ENCODE measurements around the gene SPOCK2.
"Not testable (repeated sequence)": the region's sequence is repeated elsewhere in the genome, so short reads cannot be mapped to it uniquely, and the experiment has no call there.

Gene SPOCK2

DNA sequence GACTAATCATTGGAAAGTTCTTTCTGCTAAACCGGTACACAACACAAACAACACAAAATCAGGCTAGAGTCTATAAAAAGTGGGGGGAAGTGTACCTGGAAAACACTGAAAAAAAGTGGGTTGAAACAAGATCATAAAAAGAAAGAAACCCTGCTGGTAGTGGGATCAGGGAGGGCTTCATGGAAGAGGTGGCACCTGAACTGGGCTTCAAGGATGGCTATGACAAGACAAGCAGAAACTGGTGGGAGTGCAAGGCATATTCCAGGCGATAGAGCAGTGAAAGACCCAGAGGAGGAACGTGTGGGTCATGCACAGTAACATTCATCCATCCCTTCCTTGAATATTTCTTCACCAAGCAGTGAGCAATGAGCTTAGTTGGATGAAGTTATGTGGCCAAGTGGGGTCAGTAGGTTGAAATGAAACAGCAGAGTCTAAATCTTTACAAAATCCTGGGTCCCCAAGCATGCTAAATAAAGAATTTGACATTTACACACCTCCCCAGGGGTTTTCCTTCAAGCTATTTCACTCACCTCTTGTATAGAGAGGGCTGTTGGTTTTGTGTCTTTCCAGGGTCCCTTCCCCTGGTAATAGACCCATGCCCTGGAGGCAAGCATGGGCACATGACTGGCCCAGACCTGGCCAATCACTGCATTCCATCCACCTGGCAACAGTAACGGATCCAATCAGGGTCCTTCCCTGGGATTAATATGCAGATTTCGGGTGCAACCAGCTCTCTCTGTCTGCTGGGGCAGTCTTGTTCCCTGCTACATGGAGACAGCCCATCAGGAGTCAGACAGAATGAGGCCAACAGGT lies 38.2 kb downstream of the SPOCK2 start:
- DNase-seq = no peak

DNA sequence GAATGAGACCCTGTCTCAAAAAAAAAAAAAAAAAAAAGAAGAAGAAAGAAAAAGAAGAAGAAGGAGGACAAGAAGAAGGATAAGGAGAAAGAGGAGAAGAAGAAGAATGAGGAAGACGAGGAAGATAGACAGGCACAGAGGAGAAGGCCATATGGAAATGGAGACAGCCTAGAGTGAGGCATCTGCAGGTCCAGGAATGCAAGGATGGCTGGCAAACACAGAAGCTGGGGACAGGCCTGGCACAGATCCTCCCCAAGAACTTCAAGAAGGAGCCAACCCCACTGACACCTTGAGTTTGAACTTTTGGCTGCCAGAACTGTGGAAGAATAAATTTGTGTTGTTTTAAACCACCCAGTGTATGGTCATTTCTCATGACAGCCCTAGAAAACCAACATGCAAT lies 38.9 kb downstream of the SPOCK2 start:
- DNase-seq = no peak

DNA sequence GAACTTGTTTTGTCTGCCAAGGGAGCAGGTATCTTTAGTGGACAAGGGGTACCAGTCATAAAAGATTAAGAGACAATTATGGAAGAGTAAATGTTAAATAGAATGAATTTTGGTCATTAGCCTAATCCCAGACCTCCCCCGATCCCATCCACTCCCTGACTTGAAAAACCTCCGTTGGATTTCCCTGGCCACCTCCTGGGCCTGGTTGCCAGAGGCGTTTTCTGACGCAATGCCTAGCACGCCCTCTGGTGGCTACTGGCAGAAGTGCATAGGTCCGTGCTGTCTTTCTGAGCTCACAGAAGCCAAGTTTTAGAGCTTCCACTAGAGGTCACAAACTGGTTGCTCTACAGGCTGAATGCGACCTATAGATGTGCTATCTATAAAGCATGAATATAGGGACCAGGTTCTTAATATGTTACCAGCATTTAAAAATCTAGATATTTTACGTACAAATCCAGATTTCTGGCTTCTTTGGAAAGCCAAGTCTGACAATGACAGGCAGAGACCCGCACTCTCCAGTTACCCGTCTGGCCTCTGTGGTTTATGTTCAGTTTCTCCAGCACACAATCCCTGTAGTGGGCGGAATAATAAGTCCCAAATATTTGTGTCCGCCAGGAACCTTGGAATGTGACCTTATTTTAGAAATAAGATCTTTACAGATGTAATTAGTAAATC lies 39.8 kb downstream of the SPOCK2 start:
- DNase-seq = peak; percentile 72 to 78

DNA sequence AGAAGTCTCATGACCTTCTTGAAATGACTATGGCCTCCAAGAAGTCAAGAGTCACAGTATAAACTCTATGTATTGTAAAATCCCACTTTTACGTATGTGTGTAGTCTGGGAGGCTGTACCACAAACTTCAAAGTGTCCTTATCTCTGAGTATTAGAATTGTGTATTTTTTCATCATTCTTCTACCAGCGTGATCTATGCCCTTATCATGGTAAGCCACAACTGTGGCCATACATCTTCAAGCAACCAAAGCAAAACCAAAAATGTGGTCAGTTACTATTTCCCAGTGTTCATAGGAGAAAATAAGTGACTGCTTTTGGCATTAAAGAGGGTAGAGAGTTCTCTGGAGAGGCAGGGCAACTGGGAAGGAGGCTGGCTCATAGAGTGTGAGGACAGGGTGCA lies 42.8 kb downstream of the SPOCK2 start:
- DNase-seq = no peak

DNA sequence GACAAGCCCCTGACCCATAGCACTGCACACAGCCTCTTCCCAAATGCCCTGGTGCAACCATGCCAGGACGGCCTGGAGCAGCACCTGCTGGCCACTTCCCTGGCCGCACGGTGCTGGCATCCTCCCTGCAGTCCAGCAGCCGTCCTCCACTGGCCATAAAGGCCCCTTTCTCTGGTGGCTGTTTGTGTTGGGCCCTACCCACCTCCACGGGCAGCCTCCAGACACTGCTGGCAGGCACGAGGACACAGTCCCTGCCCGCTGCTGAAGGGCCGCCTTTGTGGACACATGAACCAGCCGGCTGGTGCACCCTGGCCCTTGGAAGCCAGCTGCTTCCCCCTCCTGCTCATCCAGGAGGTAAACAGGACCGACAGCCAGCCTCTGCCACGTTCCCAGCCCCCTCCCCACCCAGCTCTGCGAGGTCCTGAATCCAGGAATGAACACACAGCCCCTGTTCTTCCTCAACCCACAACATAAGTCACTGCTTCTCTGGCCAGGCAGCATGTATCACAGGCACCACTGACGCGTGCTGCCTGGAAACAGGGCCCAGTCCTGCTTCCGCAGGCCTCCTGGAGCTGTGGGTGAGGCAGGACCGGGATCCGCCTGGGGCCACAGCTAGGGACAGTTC lies 43.8 kb downstream of the SPOCK2 start:
- DNase-seq = no peak

DNA sequence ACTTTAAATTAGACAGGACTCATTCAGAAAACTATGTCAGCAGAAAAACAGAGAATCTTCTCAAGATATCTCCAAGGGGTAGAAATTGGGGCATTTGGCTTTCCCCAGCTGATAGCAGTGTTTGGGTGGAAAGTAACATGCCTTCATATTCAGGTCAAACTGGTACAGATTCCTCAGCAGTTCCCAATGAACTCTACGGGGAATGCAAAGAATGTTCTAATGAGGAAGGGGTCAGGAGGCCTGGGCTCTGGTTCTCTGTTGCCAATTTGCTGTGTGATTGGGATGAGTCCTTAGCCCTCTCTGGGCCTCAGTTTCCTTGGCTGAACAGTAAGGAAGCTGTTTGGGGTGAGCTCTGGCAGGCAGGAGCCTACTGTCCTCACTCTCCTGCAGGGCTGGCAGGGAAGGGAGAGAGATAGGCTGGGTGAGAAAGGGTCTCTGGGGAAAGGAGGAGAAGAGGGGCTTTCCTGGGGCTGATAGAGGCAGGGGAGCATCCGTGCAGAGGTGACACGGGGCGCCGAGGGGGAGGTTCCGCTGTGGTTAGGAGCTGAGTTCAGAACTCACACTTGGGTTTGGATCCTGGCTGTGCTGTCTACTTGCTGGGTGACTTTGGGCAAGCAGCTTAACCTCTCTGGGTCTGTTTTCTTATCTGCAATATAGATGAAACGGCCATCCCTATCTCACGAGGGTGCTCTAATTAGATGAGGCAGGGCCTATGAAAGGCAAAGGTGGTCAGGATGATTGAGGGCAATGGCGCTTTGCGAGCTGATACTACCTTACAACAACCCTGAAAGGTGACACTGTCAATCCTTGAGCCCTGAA lies 45.1 kb downstream of the SPOCK2 start:
- DNase-seq = no peak

DNA sequence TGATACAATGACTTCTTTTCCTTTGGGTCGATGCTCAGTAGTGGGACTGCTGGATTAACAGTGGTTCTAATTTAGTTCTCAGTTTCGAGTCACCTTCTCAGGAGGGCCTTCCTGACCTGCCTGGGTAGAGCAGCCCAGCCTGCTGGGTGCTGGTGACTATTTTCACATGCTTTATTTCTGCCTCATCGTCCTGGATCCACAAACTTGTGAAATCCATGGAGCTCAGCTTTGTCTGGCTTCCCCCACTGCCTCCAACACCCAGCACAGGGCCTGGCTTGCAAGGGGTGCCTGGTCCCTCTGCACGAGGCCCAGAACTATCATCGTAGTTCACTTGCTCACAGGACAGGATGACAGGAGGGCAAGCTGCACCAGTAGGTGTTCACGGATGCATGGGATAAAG lies 46.9 kb downstream of the SPOCK2 start:
- DNase-seq = no peak

DNA sequence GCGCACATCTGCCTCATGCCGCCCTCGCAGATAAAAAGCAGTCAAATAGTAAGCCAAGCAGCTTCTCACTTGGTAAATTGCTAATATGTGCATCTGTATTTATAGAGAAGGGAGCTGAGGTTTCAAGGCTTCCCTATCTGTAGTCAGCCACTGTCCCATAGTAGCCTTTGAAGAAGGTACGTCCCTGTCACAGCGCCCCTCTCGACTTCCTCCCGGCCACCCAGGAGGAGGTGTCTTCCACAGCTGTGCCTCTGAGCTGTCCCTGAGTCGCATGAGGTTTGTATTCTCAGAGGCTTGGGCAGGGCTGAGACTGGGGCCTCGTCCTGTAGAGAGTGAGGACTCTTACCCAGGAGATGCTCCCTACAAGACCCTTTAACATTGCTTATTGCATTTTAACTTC lies 49.0 kb downstream of the SPOCK2 start:
- DNase-seq = no peak

DNA sequence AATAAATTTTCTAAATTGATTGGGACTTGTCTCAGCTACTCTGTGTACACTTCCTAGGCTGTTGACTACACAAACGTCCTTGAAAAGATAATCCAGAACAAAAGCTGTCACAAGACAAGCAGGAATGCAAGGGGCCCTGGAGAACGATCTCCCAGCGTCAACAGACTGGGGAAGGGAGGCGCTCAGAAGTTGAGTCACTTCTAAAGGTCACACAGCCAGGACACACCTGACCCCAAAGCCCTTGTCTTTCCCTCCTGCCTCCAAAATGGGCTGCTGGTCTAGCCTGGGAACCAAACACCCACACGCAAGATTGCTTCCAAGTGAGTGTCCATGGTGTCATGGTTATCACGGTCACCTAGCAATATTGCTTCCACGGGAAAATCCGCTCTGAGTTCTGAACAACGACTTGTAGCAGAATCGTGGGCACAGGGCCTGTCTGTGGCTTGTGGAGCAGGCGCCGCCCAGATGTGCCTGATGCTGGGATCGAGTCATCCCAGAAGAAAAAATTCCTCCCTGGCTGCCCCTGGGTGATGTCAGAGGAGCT lies 49.8 kb downstream of the SPOCK2 start:
- no peak for DNase-seq

DNA sequence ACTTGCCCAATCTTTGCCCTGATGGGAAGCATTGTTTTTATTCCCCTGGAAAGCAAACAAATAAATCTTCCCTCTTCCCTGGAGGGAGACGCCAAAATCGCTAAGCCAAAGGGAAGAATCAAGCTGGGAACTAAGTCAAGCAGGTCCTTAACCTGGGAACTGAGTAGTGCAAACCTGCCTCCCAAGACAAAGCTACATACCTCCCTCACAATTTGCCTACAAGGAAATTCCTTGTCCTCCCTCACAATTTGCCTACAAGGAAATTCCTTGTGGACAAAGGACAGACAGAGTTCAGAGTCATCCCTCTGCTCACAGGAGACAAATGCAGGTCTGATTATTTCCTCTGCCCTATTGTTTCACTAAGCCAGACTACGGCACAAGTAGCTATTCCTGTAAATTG lies 50.5 kb downstream of the SPOCK2 start:
- no peak for DNase-seq

DNA sequence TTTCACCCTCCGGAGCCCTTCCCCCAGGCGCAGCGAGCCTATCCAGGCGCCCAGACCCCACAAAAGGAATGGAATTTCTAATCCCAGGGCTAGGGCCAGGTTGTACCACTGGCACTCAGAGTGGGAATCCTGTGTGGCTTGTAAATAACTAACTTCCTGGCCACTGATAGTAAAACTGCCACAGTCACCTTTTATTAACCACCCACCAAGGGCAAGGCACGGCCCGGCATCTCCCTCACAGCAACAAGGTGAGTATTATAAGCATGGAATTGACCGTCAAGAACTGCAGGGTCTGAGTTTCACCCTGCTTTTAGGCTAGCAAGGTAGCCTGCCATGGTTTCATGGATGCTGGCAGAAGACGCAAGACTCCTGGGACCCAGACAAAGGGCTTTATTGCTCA lies 51.1 kb downstream of the SPOCK2 start:
- no peak for DNase-seq

DNA sequence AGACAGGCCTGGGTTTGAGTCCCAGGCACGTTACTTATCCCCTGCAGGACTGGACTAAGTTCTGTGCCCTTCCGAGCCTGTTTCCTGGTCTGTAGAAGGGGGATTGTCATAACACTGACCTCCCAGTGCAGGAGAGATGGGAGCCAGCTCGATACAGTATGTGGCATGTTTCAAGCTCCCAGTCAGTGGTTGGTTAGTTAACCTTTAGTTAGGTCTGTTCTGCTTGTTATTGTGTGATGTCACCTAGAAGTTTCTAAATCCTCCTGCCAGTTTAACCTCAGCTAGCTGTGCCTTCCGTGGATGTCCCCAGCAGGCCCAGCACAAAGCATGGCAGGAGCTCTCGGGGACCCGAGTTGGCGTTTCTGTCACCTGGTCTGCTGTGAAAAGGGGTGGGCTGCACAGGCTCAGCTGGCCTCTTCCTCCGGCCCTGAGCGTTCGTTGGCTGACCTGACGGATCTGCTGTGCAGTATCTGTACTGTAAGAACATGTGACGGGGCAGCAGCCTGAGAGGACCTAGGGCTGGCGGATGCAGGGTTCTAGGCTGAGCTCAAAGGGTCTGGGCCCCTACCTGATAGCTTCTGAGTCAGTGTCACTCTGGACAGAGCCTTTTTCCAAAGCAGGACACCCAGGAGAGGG lies 53.0 kb downstream of the SPOCK2 start:
- DNase-seq = no peak

DNA sequence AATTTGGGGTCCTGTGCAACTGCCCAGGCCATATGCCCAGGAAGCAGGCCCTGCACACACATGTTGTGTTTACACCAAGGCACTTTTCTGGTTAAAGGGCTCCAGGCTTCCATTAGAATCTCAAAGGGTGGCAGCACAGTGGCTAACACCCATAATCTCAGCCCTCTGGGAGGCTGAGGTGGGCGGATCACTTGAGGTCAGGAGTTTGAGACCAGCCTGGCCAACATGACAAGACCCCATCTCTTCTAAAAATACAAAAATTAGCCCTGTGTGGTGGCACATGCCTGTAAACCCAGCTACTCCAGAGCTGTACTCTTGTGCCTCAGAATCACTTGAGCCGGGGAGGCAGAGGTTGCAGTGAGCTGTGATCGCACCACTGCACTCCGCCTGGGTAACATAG lies 53.6 kb downstream of the SPOCK2 start:
- no peak for DNase-seq

DNA sequence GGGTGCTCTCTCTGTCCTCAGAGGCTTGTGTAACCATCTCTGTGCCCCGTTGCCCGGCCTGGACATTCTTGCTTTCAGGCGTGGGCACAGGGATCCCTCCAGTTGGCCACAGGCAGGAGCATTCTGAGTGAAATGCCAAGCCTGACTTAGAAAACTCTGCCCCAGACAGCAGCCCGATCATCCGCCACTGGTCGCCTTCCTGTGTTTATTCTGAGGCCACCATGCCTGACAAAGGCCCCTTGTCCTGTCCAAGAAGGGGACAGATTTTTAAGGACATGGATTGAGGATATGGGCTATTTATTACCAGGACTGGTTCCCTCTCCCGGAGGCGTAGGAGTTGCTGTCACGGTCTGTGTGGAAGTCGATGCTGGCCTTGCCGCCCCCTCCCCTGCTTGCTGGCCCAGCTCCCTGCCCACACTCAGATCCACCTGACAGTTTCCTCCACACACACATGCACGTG lies 54.3 kb downstream of the SPOCK2 start:
- no peak for DNase-seq

DNA sequence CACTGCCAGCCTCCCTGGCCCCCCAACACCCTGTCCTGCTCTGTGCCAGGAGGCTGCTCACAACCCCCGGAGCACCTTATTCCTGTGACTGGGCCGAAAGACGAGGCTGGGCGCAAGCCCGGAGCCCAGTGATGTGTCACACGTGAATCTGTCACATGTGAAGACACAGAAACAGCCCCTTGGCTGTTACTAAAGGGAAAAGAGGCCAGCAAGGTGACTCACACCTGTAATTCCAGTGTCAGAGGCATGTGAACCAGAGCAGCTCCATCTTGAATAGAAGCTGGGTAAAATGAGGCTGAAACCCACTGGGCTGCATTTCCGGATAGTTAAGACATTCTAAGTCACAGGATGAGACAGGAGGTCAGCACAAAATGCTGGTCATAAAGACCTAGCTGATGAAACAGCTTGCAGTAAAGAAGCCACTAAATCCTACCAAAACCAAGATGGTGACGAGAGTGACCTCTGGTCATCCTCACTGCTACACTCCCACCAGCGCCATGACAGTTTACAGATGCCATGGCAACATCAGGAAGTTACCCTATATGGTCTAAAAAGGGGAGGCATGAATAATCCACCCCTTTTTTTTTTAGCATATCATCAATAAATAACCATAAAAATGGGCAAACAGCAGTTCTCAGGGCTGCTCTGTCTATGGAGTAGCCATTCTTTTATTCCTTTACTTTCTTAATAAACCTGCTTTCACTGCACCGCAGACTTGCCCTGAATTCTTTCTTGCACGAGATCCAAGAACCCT lies 55.8 kb downstream of the SPOCK2 start:
- DNase-seq = not testable (repeated sequence)

DNA sequence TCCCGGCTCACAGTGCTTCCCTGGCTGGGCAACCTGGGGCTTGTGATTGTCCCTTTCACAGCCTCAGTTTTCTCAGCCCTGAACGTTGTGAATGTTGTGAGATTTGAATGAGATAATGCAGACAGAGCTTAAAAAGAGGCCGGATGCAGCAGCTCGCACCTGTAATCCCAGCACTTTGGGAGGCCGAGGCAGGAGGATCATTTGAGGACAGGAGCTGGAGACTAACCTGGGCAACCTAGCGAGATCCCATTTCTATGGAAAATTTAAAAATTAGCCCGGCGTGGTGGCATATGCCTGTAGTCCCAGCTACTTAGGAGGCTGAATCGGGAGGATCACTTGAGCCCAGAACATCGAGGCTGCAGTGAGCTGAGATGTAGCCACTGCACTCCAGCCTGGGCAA lies 56.6 kb downstream of the SPOCK2 start:
- no peak for DNase-seq

DNA sequence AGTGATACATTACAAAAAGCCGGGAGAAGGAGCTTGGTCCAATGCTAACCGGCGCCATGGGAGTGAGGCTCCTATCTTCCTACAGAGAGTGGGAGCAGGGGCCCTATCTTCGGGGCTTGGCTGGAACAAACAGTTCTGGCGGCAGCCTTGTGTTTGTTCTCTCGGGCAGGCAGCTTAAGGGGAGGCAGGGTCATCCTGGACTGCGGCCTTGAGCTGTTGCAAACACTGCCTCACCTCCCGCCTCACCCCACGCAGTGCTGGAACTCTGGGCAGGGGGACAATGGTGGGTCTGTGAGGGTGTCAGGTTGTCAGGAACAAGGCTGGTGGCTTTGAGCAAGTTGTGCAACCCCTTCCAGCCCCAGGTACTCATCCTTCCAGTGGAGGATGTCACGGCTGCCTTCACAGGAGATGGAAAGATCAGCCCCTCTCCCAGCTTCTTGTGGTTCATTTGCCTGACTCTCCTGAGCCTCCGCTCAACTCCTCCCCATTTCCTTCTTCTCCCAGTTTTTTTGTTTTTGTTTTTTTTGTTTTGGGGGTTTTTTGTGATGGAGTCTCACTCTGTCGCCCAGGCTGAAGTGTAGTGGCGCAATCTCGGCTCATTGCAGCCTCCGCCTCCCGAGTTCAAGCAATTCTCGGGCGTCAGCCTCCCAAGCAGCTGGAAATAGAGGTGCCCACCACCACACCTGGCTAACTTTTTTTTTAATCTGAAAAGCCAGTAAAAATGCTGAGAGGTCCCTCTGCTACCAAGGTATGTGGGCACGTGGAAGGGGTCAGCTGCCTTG lies 57.4 kb downstream of the SPOCK2 start:
- DNase-seq = no peak

DNA sequence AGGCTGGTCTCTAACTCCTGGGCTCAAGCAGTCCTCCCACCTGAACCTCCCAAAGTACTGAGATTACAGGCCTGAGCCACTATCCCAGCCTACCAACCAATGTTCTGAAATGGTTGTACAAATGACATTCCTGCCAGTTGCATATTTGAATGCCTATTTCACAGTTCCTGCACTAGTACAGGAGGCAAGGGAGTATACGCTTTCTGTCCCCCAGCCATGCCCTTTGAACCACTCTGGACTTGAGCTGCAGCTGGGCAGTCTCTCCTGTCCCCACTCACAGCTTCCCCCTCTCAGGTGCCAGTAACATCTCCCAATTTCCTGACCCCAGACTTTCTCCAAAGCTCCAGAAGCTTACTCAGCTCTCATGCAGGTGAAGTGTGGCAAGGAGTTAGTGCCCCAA lies 58.9 kb downstream of the SPOCK2 start:
- no peak for DNase-seq

DNA sequence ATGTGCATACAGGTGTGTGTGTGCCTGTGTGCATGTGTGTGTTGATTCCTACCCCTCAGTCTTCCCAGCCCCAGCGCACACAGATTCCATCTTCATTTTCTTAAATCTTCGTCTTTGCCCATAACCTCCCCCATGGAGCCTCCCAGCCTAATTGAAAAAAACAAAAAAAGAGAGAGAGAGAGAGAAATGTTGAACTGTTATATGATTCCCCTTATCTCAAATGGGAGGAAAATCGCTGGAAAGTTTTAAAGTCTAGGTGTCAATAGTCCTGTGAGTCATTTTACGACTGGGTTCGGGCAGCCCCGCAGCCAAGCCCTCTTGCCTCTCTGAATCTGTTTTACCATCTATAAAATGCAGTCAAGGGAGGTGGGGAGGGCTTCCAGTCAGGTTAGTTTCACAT lies 60.9 kb downstream of the SPOCK2 start:
- DNase-seq = no peak

DNA sequence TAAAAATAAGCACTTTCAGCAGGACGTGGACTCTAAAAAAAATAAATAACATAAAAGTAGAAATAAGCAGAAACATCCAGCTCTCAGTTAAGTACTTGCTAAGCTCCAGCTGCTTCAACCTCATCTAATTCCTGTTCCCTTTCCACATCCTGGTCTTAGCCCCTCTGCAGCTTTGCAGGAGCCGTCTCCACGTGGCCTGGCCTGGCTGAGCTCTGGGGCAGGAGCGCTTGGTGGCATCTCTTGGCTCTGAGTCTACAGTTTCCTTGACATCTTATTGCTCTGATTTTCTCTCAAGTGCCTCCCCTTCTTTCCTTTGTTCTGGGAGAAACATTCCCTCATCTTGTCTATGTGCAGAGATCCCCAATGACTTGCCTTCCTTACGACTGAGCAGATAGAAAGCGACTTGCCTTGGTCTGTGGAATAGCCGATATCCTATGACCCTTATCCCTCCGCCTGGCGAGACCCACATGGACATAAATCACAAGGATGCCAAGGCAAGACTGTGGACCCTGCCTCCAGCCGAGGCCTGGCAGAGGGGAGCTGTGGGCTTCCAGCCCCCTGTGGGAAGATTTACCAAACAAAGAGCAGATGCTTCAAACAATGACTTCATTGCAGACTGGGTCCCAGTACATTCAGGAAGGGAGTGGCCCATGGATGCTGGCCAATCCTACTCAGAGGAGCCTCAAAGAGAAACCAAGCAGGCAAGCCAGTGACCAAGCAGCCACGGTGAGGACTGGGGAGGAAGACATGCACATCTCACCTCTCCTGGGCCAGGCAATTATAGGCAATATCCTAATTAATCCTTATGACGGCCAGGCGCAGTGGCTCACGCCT lies 61.9 kb downstream of the SPOCK2 start:
- no peak for DNase-seq

Data from bone marrow (tissue), 2 donors.